AG09319 (cell line): Measurements from ENCODE around the gene THOP1.

ENCODE experiments used
- DNase-seq: peaks from one replicate; pipeline ENCODE4 v3.0.0-alpha.2; 2010; ENCODE audit warnings: low read depth; ENCODE audit errors: extremely low read depth
- TF ChIP-seq, protein P1 (sequence below): IDR thresholded peaks from 2 replicates; pipeline ENCODE4 v1.5.1; 2011; ENCODE audit warnings: low read depth, mild to moderate bottlenecking, inconsistent platforms, low read length, moderate library complexity

The THOP1 gene

DNA sequence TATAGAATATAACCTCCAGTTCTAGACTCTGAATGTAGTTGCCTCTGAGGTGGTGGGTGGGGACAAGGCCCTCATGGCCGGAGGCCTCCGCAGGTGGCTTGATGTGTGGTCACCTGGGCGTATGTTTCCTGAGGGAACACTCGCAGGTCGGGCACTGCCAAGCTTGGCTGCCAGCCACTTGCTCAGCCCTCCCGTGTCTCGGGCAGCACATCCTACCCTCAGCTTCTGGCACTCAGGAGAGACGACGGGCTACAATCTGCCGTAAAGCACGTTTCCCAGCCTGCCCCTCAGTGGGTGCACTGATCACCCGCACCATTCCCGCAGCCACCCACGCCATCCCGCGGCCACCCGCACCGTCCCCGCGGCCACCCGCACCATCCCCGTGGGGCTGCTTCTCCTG lies 15.2 kb downstream of the THOP1 start:
- no peak for DNase-seq
- TF ChIP-seq, protein P1, sequence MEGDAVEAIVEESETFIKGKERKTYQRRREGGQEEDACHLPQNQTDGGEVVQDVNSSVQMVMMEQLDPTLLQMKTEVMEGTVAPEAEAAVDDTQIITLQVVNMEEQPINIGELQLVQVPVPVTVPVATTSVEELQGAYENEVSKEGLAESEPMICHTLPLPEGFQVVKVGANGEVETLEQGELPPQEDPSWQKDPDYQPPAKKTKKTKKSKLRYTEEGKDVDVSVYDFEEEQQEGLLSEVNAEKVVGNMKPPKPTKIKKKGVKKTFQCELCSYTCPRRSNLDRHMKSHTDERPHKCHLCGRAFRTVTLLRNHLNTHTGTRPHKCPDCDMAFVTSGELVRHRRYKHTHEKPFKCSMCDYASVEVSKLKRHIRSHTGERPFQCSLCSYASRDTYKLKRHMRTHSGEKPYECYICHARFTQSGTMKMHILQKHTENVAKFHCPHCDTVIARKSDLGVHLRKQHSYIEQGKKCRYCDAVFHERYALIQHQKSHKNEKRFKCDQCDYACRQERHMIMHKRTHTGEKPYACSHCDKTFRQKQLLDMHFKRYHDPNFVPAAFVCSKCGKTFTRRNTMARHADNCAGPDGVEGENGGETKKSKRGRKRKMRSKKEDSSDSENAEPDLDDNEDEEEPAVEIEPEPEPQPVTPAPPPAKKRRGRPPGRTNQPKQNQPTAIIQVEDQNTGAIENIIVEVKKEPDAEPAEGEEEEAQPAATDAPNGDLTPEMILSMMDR = no peak

DNA sequence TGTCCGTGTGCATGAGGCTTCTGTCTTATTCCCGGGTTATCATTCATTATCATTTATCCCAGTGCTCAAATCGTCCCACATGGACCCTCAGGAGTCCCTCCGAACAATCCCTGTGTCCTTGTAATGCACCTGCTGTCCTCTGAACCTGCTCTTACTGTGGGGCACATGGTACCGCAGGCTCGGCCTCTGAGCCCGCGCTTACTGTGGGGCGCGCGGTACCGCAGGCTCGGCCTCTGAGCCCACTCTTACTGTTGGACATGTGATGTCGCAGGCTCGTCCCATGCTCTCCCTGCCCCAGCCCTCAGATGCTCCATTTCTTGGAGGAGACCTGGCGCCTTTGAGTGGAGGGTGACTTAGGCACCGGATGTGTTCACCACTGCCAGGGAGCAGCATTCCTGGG lies 17.5 kb downstream of the THOP1 start:
- TF ChIP-seq, protein P1 = no peak
- no peak for DNase-seq

DNA sequence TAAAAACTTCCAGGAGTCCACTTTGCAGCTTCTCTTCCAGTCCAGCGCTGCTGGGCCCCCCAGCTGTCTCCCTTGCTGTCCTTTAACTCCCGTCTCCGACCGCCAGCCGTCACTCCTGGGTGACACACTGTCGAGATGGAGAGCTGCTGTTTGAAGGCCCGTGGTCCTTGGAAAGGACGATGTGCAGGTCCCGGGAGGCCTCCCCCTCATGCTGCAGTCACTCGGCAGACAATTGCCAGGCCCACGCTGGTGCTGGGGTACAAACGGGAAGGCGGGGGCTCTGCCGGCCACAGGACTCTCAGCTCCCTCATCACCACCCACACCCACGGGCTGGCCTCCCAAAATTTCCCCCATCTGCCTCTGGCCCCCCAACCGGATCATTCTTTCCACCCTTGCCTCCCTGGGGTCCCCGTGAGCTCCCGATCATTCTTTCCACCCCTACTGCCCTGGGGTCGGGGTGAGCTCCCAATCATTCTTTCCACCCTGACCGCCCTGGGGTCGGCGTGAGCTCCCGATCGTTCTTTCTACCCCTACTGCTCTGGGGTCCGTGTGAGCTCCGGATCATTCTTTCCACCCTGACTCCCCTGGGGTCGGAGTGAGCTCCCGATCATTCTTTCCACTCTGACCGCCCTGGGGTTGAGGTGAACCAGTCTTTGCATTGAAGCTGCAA lies 18.3 kb downstream of the THOP1 start:
- TF ChIP-seq, protein P1 = no peak
- DNase-seq = no peak

DNA sequence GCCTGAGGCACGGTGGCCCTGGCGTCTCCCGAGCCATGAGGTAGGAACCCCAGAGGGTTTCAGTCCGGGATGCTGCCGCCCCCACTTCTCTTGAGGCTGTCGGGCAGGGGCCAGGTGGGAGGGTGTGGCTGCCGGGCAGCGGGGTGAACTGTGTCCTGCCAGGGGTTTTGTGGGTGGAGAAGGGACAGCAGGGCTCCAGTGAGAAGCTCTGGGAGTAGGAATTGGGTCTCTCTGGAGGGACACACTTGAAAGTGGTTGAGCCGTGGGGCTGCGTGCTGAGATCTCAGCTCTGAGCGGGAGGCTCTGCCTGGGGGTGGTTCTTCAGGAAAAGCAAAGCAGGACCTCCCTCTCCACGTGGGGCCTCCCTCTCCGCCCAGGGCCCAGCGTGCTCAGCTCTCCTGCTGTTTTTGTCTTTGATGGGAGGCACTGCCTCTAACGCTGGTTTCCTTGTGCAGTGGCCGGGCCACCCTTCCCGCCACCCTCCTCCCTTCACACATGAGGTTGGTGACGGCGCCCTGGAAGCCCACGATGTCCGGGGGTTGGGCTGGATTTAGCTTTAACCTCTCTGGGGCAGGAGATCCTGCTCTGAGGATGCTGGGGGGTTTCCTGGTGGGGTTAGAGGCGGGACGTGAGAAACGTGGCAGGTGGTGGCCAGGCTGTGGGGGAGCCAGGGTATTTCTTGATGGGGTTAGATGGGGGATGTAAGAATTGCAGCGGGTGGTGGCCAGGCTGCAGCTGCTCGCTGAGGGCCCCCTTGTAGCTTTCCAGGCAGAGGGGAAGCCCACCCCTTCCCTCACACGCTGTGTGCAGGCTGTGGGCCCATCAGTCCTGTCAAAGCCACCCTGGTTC lies 19.1 kb downstream of the THOP1 start:
- DNase-seq = no peak
- TF ChIP-seq, protein P1 = no peak

DNA sequence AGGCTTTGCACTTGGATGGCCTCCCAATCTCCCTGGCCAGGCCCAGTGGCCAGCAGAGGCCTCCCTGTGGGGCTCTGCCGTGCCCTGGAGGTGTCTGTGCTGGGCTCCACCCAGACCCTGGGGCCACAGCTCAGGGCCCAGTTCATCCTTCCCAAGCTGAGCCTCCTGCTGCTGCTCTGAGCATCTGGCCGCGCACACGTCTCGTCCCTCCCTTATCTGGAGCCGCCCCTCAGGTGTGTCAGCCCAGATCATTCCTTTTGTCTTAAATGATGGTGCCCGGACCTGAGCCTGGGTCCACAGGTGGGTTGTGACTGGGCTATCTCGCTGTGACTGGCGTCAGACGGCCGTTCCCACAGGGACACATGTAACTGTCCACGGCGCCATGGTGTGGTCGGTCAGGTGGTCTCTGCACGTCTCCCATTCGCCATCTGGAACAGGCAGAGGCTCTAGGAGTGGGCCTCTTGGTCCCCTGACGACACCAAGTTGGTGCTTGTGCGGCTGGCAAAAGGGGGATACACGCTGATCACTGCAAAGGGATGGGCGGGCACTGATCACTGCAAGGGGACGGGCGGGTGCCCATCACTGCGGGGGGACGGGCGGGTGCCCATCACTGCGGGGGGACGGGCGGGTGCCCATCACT lies 20.1 kb downstream of the THOP1 start:
- no peak for DNase-seq
- TF ChIP-seq, protein P1 = no peak

DNA sequence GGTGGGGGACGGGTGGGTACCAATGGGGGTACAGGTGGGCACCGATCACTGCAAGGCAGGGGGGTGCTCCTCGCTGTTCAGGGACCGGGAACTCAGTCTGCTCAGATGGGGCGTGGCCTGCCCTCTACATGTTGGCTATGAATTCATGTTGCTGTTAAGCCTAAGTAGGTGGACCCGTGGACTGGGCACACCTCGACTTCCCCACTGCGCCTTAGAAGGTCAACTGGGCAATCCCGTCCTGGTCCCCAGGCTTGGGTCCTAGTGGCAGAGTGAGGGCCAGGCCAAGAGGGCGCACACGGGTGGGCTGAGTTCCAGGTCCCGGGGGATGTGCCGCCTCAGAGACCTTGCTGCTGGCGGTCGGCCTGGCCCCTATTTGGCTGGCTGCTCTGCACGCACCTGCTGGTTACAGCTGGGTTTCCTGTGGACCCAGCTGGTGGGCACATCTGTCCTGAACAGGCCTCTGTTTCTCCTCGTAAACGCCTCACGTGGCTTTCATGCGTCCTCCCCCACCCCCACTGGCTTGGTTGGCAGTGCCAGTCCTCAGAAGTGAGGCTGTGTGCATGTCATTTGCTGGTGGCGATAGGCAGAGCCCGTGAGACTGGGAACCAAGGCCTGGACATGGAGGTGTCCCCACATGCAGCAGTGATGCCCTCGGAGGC lies 20.8 kb downstream of the THOP1 start:
- TF ChIP-seq, protein P1 = no peak
- no peak for DNase-seq
